Choroid plexus epithelial cell (primary cell): Measurements from ENCODE around the gene SRMS.

Source experiments
- DNase-seq: peaks from one replicate; pipeline ENCODE4 v3.0.0-alpha.2; 2010; ENCODE audit warnings: low read depth
- H3K4me3 ChIP-seq: 2 replicates; pipeline ENCODE4 v1.5.1; 2011; ENCODE audit warnings: low read depth, mild to moderate bottlenecking, control low read depth, low read length, moderate library complexity
- TF ChIP-seq, protein P1 (sequence below): conservative IDR thresholded peaks from 2 replicates; pipeline ENCODE4 v1.5.1; 2011; ENCODE audit warnings: low read depth, mild to moderate bottlenecking, control low read depth, inconsistent platforms, low read length, moderate library complexity

SRMS gene

DNA sequence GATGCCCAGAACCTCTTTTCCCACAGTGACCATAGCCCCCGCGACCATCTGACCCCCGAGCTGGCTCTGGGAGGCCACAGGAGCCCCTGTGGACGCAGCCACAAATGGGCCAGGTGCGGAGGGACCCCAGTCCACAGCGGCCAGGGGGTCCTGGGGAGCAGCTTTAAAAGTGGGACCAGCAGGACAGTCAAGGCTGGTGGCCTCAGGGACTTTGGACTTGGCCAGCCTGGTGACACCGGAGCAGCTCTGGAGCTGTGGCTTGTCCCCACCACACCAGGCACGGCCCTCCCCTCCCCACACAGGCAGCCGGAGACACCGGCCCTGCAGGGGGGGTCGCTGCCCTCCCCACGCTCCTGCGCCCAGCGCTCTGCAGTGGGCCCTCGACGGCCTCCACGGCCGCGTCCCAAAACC, 9.9 kb upstream of the SRMS start:
- DNase-seq, result no peak
- no peak overlapping the region for H3K4me3 ChIP-seq
- TF ChIP-seq, protein P1, sequence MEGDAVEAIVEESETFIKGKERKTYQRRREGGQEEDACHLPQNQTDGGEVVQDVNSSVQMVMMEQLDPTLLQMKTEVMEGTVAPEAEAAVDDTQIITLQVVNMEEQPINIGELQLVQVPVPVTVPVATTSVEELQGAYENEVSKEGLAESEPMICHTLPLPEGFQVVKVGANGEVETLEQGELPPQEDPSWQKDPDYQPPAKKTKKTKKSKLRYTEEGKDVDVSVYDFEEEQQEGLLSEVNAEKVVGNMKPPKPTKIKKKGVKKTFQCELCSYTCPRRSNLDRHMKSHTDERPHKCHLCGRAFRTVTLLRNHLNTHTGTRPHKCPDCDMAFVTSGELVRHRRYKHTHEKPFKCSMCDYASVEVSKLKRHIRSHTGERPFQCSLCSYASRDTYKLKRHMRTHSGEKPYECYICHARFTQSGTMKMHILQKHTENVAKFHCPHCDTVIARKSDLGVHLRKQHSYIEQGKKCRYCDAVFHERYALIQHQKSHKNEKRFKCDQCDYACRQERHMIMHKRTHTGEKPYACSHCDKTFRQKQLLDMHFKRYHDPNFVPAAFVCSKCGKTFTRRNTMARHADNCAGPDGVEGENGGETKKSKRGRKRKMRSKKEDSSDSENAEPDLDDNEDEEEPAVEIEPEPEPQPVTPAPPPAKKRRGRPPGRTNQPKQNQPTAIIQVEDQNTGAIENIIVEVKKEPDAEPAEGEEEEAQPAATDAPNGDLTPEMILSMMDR, result no peak

DNA sequence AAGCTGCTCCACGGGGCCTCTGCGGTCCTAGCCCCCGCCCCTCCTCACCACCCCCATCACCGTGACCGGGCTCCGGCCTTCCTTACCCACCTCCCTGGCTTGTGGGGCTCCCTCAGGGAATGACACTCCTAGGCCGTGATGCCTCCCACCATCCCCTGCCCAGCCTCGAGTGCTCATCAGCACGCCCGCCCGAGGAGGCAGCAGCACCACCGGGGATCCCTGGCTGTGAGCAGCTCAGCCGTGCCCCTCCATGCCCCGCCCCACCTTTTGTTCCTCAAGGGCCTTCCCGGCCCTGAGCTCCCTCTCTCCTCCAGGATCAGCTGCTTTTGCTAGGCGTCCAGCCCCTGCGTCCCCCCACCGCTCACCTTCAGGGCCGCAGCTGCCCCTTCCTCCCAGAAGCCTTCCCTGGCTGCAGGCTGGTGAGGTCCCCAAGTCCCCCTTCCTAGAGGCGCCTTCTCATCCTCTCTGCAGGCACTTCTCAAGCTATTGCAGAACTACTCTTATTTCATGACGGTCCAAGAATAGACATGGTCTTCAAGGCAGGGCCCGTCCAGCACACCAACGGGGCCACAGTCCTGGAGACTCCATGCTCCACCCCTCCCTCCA, 9.4 kb upstream of the SRMS start:
- TF ChIP-seq, protein P1, result no peak

DNA sequence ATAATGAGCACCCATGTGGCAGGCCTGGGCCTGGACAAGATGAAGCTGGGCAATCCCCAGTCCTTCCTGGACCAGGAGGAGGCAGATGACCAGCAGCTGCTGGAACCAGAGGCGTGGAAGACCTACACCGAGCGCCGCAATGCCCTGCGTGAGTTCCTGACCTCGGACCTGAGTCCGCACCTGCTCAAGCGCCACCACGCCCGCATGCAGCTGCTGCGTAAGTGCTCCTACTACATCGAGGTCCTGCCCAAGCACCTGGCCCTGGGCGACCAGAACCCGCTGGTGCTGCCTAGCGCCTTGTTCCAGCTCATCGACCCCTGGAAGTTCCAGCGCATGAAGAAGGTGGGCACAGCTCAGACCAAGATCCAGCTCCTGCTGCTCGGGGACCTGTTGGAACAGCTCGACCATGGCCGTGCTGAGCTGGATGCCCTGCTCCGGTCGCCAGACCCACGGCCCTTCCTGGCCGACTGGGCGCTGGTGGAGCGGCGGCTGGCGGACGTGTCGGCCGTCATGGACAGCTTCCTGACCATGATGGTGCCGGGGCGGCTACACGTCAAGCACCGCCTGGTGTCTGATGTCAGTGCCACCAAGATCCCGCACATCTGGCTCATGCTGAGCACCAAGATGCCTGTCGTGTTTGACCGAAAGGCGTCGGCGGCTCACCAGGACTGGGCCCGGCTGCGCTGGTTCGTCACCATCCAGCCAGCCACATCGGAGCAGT, 8.3 kb upstream of the SRMS start:
- H3K4me3 ChIP-seq, result no peak overlapping the region
- TF ChIP-seq, protein P1, result no peak
- DNase-seq, result no peak

More for the DNA sequence above, 9.4 kb upstream of the SRMS start:
- H3K4me3 ChIP-seq, result no peak overlapping the region
- DNase-seq, result no peak

DNA sequence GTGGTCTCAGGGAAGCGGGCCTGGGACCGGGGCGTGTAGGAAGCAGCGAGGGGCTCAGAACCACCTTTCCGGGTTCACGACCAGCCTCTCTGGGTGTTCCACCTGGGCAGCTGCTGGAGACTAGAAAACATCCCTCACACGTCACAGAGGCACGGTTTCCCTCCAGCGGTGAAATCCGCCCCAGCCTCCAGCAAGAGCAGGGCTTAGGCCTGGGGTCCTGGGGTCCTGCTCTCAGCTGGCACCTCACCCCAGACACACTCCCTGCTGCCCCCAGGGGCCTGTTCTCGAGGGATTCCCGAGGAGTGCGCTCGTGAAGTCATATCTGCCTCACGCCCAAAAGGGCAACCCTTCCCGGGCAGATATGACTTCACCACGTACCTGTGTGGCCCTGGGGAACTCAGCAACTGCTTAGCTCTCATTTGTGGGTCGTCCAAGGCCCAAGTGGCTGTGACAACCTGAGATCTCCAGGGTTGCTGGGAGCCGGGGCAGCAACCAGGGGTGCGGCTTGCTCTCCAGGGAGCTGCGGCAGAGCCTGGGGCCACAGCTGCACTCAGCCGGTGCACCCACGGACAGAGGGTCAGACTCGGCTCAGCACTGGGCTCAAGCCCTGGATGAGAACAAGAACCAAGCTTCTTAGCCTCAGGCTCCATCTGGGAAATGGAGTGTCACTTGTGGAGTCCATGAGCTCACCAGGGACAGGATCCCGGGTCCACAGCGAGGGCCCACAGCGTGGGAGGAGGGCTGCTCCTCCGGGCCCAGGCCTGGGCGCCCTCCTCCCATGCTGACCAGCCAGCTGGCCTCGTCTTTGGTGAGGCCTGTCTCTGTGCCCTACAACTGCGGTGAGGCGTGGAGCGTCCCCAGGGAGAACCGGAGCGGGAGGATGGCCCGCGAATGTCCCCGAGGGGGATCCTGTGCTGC, 7.1 kb upstream of the SRMS start:
- no peak for DNase-seq
- no peak overlapping the region for H3K4me3 ChIP-seq
- TF ChIP-seq, protein P1, result no peak

DNA sequence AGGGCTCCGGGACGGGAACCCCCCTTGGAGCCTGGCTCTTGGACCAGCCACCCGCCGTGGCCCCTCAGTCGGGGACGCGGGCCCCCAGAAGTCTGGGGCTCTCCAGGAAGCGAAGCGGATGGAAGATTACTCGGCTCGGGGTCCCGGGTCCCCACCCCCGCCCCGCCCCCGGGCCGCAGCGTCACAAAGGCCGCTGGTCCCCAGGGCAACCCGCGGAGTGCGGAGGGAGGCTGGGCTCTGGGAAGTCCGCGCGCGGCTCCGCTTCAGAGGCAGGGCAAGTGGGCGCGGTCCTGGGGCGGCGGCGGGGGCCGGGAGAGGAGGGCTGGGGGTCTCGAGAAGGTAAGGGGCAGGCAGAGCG, 6.4 kb upstream of the SRMS start, which contains the start of gene FNDC11:
Gene FNDC11 (plus strand): TSS at position 227 of the 358 bp plus-strand sequence. CDS start 1,505 bp downstream, outside the sequence.
- TF ChIP-seq, protein P1, result no peak
- peak within 1 kb of the TSS; percentile 56 for H3K4me3 ChIP-seq
- DNase-seq, result no peak

DNA sequence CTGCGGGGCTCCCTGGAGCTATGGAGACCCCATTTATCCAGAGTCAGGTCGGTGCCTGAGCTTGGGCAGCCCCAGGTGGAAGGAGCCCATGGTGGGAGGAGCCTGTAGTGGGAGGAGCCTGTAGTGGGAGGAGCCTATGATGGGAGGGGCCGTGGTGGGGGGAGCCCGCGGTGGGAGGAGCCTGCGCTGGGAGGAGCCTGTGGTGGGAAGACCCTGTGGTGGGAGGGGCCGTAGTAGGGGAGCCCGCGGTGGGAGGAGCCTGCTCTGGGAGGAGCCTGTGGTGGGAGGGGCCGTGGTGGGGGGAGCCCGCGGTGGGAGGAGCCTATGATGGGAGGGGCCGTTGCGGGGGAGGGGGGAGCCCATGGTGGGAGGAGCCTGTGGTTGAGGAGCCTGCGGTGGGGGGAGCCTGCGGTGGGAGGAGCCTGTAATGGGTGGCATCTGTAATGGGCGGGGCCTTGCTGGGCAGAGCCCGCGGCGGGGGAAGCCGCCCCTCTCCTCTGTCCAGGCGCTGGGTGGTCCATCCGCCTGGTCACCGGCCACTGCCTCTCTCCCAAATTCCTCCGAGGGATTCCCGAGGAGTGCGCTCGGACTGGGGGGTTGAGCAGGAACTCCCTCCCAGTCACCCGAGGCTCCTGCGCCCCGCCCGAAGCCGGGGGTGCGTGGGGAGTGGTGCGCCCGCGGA, 5.8 kb upstream of the SRMS start:
- TF ChIP-seq, protein P1, result no peak
- DNase-seq, result peak; percentile 85
- peak overlapping the region; percentile 56 for H3K4me3 ChIP-seq
